ENCODE data around the gene FKRP.

The FKRP gene

DNA sequence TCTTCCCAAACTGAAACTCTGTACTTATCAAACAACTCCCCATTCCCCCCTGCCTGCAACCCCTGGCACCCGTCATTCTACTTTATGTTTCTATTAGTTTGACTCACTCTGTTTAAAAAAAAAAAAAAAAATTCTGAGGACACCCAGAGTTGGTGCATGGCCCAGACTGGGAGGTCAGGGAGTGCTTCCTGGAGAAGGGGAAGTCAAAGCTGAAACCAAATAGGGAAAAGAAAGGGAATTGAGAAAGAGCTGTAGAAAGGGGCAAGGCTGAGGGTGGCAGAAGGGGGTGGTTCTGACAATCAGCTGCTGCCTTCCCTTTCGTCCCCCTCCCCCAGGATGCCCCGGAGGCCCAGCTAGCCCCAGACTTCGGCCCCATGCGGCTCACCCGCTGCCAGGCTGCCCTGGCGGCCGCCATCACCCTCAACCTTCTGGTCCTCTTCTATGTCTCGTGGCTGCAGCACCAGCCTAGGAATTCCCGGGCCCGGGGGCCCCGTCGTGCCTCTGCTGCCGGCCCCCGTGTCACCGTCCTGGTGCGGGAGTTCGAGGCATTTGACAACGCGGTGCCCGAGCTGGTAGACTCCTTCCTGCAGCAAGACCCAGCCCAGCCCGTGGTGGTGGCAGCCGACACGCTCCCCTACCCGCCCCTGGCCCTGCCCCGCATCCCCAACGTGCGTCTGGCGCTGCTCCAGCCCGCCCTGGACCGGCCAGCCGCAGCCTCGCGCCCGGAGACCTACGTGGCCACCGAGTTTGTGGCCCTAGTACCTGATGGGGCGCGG, 9.4 kb downstream of the FKRP start:
- no peaks in the 10 kb centered on the region for H3F3A ChIP-seq (ENCODE audit: low read depth)
- no peaks in the 10 kb centered on the region for H3K27me3 ChIP-seq (ENCODE audit: insufficient read depth, low read length, poor library complexity, severe bottlenecking)
- no peaks in the 10 kb centered on the region for H3K9me2 ChIP-seq (replicated peaks; ENCODE audit: low read depth, low read length)
- H3K79me2 ChIP-seq (ENCODE audit: insufficient read depth, low read length): no peaks in the 10 kb centered on the region
- no peaks in the 10 kb centered on the region for H3K4me1 ChIP-seq (ENCODE audit: insufficient read depth, low read length, poor library complexity, severe bottlenecking)
- no peak overlapping the region for H3K4me3 ChIP-seq (ENCODE audit: low read length, poor library complexity, severe bottlenecking)
- no peak overlapping the region for H3K4me2 ChIP-seq (ENCODE audit: low read depth, low read length, poor library complexity, severe bottlenecking)
- TF ChIP-seq, protein P1, sequence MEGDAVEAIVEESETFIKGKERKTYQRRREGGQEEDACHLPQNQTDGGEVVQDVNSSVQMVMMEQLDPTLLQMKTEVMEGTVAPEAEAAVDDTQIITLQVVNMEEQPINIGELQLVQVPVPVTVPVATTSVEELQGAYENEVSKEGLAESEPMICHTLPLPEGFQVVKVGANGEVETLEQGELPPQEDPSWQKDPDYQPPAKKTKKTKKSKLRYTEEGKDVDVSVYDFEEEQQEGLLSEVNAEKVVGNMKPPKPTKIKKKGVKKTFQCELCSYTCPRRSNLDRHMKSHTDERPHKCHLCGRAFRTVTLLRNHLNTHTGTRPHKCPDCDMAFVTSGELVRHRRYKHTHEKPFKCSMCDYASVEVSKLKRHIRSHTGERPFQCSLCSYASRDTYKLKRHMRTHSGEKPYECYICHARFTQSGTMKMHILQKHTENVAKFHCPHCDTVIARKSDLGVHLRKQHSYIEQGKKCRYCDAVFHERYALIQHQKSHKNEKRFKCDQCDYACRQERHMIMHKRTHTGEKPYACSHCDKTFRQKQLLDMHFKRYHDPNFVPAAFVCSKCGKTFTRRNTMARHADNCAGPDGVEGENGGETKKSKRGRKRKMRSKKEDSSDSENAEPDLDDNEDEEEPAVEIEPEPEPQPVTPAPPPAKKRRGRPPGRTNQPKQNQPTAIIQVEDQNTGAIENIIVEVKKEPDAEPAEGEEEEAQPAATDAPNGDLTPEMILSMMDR (conservative IDR thresholded peaks at IDR 0.05; ENCODE audit: low read length): no peak
- no peak for TF ChIP-seq EZH2phosphoT487 (IDR thresholded peaks at IDR 0.05; ENCODE audit: borderline replicate concordance)
- no peak overlapping the region for H3K9ac ChIP-seq (ENCODE audit: low read depth, low read length, poor library complexity, severe bottlenecking)
- H3K36me3 ChIP-seq (ENCODE audit: insufficient read depth, low read length): no peaks in the 10 kb centered on the region
- H2AFZ ChIP-seq (ENCODE audit: low read length): no peak overlapping the region
- no peaks in the 10 kb centered on the region for H4K20me1 ChIP-seq (ENCODE audit: insufficient read depth, low read length, poor library complexity, severe bottlenecking)
- H3K9me3 ChIP-seq (ENCODE audit: insufficient read depth, low read depth, low read length): no peaks in the 10 kb centered on the region

DNA sequence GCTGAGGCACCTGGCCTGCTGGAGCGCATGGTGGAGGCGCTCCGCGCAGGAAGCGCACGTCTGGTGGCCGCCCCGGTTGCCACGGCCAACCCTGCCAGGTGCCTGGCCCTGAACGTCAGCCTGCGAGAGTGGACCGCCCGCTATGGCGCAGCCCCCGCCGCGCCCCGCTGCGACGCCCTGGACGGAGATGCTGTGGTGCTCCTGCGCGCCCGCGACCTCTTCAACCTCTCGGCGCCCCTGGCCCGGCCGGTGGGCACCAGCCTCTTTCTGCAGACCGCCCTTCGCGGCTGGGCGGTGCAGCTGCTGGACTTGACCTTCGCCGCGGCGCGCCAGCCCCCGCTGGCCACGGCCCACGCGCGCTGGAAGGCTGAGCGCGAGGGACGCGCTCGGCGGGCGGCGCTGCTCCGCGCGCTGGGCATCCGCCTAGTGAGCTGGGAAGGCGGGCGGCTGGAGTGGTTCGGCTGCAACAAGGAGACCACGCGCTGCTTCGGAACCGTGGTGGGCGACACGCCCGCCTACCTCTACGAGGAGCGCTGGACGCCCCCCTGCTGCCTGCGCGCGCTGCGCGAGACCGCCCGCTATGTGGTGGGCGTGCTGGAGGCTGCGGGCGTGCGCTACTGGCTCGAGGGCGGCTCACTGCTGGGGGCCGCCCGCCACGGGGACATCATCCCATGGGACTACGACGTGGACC, 10.1 kb downstream of the FKRP start:
- Histone ChIP-seq H3K9ac (ENCODE audit: low read depth, low read length, poor library complexity, severe bottlenecking) (no peak overlapping the region), H3K9me2 (replicated peaks; ENCODE audit: low read depth, low read length) (no peaks in the 10 kb centered on the region), H3K4me3 (ENCODE audit: low read length, poor library complexity, severe bottlenecking) (no peak overlapping the region), H3K79me2 (ENCODE audit: insufficient read depth, low read length) (no peaks in the 10 kb centered on the region), H4K20me1 (ENCODE audit: insufficient read depth, low read length, poor library complexity, severe bottlenecking) (no peaks in the 10 kb centered on the region), H3K4me1 (ENCODE audit: insufficient read depth, low read length, poor library complexity, severe bottlenecking) (no peaks in the 10 kb centered on the region), H3K27me3 (ENCODE audit: insufficient read depth, low read length, poor library complexity, severe bottlenecking) (no peaks in the 10 kb centered on the region), H3K9me3 (ENCODE audit: insufficient read depth, low read depth, low read length) (no peaks in the 10 kb centered on the region), H3K4me2 (ENCODE audit: low read depth, low read length, poor library complexity, severe bottlenecking) (no peak overlapping the region), H3K36me3 (ENCODE audit: insufficient read depth, low read length) (no peaks in the 10 kb centered on the region), H3F3A (ENCODE audit: low read depth) (no peaks in the 10 kb centered on the region), H2AFZ (ENCODE audit: low read length) (no peak overlapping the region)
- TF ChIP-seq, protein P1 (conservative IDR thresholded peaks at IDR 0.05; ENCODE audit: low read length): no peak
- TF ChIP-seq EZH2phosphoT487 (IDR thresholded peaks at IDR 0.05; ENCODE audit: borderline replicate concordance): no peak

DNA sequence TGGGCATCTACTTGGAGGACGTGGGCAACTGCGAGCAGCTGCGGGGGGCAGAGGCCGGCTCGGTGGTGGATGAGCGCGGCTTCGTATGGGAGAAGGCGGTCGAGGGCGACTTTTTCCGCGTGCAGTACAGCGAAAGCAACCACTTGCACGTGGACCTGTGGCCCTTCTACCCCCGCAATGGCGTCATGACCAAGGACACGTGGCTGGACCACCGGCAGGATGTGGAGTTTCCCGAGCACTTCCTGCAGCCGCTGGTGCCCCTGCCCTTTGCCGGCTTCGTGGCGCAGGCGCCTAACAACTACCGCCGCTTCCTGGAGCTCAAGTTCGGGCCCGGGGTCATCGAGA, 10.7 kb downstream of the FKRP start:
- Histone ChIP-seq H3K27me3 (ENCODE audit: insufficient read depth, low read length, poor library complexity, severe bottlenecking) (no peaks in the 10 kb centered on the region), H4K20me1 (ENCODE audit: insufficient read depth, low read length, poor library complexity, severe bottlenecking) (no peaks in the 10 kb centered on the region), H3K4me2 (ENCODE audit: low read depth, low read length, poor library complexity, severe bottlenecking) (no peak overlapping the region), H2AFZ (ENCODE audit: low read length) (no peak overlapping the region), H3K9me2 (replicated peaks; ENCODE audit: low read depth, low read length) (no peaks in the 10 kb centered on the region), H3K79me2 (ENCODE audit: insufficient read depth, low read length) (no peaks in the 10 kb centered on the region), H3K9ac (ENCODE audit: low read depth, low read length, poor library complexity, severe bottlenecking) (no peak overlapping the region), H3K36me3 (ENCODE audit: insufficient read depth, low read length) (no peaks in the 10 kb centered on the region), H3K9me3 (ENCODE audit: insufficient read depth, low read depth, low read length) (no peaks in the 10 kb centered on the region), H3K4me1 (ENCODE audit: insufficient read depth, low read length, poor library complexity, severe bottlenecking) (no peaks in the 10 kb centered on the region), H3K4me3 (ENCODE audit: low read length, poor library complexity, severe bottlenecking) (no peak overlapping the region), H3F3A (ENCODE audit: low read depth) (no peaks in the 10 kb centered on the region)
- no peak for TF ChIP-seq EZH2phosphoT487 (IDR thresholded peaks at IDR 0.05; ENCODE audit: borderline replicate concordance)
- TF ChIP-seq, protein P1 (conservative IDR thresholded peaks at IDR 0.05; ENCODE audit: low read length): no peak

All from Loucy (cell line).